Measurements from ENCODE around the gene ANGPT4.
"Not testable (repeated sequence)": the region's sequence is repeated elsewhere in the genome, so short reads cannot be mapped to it uniquely, and the experiment has no call there.

Gene ANGPT4

DNA sequence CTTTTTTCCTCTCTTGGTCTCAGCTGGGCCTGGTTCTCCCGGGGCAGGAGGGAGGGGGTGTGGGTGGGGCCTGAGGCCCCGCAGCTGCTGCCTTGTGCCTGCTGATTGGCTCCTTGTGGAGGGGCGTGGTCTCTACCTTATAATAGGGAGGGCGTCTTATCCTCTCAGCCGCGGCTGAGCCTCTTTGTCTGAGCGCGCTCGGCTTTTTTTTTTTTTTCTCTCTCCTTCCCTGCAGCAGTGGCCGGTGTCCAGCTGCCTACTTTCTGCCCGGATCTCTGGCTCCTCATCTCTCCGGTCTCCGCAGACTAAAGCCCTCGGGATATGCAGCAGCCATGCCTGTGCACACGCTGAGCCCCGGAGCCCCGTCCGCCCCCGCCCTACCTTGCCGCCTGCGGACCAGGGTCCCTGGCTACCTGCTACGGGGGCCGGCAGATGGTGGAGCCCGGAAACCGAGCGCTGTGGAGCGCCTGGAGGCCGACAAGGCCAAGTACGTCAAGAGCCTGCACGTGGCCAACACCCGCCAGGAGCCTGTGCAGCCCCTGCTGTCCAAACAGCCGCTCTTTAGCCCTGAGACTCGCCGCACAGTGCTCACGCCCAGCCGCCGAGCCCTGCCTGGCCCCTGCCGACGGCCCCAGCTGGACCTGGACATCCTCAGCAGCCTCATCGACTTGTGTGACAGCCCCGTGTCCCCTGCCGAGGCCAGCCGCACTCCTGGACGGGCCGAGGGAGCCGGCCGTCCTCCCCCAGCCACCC is 71.5 kb downstream of the ANGPT4 start:
- peak; percentile 56 to 68 for DNase-seq (ENCODE audit: low read depth in 2 of 2)

DNA sequence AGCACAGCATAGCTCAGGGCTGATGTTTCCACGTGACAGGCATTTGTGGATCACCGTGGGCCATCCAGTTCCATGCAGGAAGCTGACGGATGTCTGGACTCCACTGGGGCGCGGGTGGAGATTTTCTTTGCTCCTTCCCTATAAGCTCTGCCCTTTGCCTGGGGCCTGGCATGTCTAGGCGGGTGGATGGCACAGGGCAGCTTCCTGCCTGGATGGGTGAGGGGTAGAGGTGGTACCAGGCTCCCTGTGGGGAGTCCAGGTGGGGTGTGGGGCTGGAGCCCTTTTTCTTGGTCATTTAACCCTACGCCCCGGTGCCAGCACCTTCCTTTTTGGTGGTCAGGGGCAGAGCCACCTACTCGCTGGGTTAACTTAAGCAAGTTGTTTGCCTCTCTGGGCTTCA is 72.2 kb downstream of the ANGPT4 start:
- no peak for DNase-seq (ENCODE audit: low read depth in 2 of 2)

DNA sequence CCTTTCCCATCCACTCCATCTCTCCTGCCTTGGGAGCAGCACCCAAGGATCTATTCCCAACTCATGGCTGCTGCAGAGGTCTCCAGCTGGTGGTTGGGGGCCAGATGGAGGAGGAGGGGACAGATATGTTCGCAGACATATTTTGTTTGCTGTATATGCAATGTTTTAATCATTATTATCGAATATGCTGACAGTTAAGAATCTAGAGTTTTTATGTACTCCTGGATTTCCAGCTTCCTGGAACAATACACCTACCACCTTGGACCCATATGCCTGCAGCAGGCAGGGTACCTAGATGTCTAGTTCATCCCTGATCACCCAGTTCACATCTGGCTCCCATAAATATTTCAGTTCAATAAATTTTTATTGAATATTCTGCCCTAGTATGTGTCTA is 73.6 kb downstream of the ANGPT4 start:
- DNase-seq (ENCODE audit: low read depth in 2 of 2), result no peak

DNA sequence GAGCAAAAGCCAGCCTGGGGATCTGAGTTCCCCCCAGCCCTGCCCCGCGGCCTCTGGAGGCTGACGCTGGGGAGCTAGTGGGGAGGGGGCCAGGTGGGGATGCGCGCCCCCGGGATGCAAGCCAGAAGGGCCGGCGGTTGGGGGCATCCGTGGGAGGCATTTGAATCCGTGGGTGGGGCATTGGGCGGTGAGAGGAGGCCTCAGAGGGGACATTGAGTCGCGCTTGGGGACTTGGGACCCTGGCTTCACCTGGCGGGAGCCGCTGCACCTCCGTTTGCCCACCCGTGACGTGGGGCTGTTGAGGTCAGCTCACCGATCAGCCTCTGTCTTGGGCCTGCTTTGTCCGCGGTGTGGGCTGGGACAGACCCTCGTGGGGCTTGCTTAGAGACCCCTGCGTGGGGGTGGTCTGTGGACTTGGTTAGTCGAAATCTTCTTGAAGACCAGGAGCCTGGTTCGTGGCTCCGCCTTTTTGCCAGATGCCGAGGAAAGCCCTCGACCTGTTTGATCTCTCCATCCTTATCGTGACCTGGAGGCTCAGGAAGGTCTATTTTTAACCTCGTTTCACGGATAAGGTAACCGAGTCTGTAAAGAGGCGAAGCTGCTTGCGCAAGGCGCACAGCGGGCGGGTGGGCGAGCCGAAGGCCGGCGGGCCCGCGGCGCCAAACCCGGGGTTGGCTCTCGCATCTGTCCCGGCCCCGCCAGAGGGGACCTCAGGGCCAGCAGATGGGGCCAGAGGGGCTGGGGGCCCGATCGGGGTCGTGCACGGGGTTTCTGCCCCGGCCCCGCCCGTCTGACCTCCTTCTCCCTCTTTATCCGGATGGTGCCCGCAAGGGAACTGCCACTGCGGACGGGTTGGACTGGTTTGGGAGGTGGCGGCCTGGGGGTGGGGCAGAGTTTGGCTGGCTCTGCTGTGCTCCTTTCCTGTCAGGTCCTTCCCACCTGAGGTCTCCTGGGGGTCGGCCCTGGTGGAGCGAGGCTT is 74.3 kb downstream of the ANGPT4 start:
- DNase-seq (ENCODE audit: low read depth in 2 of 2), result no peak

DNA sequence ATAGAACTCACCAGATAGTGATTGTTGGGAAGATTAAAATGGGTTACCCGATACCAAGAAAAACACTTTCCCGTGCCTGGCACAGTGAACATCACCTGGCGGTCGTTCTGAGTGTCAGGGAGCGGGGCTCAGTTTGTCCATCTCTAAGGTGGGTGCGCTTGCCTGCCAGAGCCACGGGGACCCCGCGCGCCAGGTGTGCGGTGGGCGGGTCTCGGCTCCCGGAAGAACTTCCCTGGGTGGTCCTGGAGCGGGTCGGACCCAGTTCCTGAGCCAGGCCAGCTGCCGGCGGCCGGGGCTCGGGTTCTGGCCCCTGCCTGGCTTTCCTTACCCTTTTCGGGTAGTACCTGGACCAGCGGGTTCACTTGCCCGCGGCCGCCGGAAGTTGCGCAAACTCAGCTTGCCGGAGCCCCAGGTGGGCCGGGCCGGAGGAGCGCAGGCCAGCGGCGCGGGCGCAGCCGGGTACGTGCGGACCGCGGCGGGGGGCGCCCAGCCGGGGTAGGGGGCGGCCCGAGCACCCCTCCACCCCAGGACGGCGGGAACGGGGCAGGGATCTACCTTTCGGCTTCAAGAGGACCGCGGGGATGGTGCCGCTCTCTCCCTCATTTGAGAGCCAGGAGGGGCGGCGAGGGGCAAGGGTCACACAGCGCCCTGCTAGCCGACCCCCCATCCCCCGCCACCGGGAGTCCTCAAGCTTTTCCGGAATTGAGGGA is 75.1 kb downstream of the ANGPT4 start:
- DNase-seq (ENCODE audit: low read depth in 2 of 2), result no peak

DNA sequence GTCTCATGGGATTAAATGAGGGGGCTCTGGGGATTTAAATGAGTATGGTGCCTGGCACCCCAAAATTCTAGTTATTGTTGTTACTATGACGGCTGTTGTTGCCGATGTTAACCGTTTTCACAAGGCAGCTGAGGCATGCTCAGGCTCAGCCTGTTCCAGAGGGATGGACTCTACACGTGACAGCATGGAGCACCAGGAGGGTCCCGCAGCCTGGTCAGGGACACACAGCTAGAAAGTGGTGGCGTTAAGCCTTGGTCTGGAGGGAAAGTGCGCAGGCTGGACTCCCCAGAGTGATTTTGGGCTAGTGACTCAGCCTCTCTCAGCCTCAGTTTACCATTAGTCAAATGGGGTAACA is 75.7 kb downstream of the ANGPT4 start:
- DNase-seq (ENCODE audit: low read depth in 2 of 2), result no peak

DNA sequence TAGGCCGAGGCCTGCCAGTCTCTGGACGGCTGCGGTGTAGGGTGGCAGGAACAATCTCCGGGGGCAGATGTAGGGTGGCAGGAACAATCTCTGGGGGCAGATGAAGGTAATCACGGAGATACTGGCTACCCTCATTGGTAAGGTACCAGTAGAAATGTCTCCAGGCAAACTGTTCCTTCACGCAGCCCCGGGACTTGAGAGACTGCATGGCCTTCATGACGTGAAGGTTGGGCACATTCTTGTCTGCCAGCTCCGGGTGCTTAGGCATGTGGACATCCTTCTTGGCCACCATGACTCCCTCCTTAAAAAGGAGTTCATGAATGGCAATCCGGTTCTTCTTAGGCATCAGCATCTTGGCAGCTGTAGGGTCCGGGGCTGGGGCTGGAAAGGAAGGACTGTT is 76.5 kb downstream of the ANGPT4 start:
- DNase-seq (ENCODE audit: low read depth in 2 of 2), result no peak

DNA sequence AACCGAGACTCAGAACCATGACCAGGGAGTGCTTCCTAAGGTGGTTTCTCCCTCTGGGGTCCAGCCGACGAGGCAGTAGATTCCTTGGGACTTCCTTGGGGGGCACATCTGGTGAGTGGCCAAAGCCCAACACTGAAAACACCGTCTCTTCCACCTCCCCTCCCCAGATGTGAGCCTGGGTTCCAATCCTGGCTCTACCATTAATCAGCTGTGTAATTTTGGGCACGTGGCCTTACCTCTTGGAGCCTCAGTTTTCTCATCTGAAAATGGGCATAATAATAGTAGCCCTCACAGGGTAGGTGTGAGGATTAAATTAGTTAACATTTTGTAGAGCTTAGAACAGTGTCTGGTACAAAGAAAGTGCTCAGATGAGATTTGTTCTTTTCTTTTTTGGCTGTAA is 77.1 kb downstream of the ANGPT4 start:
- DNase-seq (ENCODE audit: low read depth in 2 of 2), result no peak

DNA sequence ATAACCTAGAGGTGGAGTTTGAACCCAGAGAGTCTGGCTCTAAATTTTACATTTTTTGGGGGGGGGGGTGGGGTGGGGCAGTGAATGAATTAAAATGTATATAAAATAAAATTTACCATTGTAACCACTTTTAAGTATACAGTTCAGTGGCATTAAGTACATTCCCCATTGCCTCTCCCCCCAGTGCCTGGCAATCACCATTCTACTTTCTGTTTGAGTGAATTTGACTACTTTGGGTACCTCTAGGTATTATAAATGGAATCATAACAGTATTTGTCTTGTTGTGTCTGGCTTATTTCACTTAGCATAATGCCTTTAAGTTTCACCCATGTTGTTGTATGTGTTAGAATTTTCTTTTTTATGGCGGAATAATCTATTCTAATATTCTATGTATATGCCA is 79.9 kb downstream of the ANGPT4 start:
- DNase-seq (ENCODE audit: low read depth in 2 of 2), result no peak

DNA sequence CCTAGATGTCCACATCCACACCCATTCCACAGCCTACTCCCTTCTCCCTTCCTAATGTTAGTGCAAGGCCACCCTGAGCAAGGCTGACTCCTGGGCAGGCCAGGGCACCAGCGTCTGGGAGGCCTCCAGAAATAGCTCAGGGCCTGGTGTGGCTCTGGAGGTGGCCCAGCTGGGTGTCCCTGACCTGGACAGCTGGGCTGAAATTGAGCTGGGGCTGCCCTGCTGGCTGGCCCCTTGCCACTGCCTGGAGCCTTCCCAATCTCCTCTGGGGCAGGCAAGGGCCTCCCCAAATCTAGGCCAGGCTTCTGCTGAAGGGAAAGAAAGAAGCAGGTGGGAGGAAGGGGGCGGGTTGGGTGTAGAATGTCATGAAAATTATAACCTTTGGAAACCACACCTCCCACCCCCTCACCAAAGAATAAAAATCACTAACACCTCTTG is 80.5 kb downstream of the ANGPT4 start:
- no peak for DNase-seq (ENCODE audit: low read depth in 2 of 2)

DNA sequence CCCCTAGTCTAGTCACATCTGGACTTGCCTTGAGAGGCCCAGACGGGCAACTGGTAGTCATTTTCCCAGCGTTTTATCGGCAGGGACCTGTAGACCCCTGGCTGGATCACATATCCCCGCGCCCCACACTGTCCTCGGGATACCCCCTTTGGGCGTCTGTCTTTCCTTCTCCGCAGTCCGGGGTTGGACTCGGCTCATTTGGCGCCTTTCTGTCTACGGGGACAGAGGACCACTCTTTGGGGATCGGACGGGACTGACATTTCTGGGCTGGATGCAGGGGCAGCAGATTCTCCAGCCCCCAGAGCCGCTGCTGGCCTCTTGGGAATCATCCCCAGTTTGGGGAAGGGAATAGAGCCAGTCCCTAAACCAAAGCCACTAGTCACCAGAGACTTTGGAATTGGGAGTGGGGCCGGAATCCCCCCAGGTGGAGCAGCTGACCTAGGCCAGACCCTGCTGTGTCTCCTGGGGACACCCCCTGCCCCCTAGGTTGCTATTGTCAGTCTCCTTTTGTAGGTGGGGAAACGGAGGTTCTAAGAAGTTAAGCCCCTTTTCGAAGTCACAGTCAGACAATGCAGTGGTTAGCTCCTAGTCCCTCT is 81.9 kb downstream of the ANGPT4 start:
- no peak for DNase-seq (ENCODE audit: low read depth in 2 of 2)

DNA sequence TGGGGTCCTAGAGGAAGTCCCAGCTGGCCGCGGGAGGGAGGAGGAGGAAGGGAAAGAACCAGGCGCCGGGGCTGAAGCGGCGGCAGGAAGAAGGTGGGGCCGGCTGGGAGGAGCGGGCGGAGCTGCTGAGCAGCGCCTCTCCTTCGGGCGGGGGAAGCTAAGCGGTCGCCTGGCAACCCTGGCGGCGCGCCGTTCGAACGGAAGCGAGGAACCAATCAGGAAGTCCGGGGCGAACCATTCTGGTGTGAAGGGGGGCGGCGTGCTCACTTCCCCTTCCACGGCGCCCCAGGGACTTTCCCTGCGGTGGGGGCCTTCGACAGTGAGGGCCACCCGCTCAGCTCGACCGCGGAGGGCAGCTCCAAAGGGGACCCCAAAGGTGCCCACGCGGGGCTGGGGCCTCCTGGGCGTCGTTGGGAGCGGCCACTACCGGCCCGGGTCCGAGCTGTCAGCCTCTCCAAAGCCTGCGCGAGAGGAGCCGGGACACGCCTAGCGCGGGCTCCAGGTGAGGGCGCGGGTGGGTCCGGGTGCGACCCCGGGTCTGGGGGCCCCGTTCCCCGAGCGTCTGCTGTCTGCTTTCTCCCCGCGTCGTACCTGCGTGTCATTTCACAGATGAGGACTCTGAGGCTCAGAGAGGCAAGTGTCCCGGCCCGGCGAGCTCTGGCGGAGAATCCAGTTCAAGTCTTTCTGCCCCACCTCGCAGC is 82.5 kb downstream of the ANGPT4 start, which contains the start of gene FAM110A:
Gene FAM110A (plus strand): TSS at position 266 of the 701 bp plus-strand sequence. CDS start 11,090 bp downstream, outside the sequence.
- peak; percentile 76 to 78 for DNase-seq (ENCODE audit: low read depth in 2 of 2)

DNA sequence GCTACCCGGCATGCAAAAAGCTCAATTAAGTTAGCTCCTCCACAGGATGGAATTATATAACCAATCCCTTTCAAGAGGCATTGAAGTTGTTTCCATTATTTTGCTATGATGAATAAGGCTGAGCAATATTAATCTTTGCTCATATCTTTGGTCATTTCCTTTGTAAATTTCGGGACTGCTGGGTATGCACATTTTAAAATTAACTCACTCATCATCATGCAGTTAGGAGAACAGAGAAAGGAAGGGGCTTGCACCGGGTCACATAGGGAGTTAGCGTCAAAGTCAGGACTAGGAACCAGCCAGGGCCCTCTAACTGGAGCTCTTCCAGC is 83.0 kb downstream of the ANGPT4 start:
- no peak for DNase-seq (ENCODE audit: low read depth in 2 of 2)

DNA sequence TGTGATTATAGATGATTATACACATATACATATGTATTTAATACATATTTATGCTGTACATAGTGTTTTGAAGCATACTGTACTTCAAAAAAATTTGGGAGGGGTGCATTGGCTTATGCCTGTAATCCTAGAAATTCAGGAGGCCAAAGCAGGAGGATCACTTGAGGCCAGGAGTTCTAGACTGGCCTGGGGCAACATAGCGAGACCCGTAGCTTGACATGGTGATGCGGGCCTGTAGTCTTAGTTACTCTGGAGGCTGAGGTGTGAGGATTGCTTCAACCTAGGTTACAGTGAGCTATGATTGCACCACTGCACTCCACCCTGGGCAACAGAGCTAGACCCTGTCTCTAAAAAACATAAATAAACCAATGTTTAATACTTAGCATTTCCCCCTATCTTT is 84.2 kb downstream of the ANGPT4 start:
- no peak for DNase-seq (ENCODE audit: low read depth in 2 of 2)

DNA sequence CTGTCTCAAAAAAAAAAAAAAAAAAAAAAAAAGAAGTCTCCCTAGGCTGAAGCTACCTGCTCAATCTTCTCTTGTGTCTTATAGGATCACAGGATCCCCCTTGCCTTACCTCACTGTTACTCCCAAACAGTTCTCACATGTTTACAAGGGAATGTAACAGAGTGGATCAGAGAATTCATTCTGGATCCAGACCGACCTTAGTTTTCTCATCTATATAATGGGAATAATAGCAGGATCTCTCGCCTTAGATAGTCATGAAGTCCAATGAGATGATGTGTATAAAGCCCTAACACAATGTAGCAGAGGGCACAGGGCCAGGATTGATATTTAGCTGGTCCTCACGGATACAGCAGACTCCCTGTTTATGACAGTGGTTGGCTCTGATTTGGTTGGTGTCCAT is 84.9 kb downstream of the ANGPT4 start:
- no peak for DNase-seq (ENCODE audit: low read depth in 2 of 2)

DNA sequence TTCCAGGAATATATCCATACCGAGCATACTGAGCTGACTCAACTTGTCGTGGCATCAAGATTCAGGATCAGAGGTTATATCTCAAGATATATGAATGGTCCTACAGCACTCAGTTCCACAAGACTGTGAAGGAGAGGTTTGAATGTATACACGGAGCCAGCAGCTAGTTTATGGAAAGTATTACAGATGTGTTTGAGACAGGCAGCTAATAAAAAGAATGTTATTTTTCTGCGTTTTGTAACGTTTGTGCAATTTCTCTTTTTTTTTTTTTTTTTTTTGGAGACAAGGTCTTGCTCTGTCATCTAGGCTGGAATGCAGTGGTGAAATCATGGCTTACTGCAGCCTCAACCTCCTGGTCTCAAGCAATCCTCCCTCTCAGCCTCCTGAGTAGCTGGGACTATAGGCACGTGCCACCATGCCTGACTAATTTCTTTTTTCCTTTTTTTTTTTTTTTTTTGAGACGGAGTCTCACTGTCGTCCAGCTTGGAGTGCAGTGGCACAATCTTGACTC is 86.1 kb downstream of the ANGPT4 start:
- peak in 1 of 2 experiments; percentile 25 for DNase-seq (ENCODE audit: low read depth in 2 of 2)

DNA sequence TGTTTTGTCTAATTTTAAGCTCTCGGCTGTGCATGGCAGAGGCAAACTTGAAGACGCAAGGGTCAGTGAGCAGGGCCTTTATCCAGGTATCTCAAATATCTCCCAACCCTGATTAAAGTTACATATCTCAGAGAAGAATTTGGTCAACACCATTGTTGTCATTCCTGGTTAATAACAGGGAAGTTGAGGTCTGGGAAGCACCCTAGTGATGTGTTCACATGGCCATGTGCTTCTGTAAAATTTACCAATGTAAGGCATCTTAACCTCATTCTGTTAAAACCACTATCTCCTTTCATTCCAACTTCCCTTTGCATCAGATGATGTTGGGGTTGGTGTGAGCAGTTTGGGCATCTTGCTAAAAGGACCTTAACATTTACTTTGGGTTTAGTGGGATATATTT is 86.6 kb downstream of the ANGPT4 start:
- DNase-seq (ENCODE audit: low read depth in 2 of 2), result no peak

DNA sequence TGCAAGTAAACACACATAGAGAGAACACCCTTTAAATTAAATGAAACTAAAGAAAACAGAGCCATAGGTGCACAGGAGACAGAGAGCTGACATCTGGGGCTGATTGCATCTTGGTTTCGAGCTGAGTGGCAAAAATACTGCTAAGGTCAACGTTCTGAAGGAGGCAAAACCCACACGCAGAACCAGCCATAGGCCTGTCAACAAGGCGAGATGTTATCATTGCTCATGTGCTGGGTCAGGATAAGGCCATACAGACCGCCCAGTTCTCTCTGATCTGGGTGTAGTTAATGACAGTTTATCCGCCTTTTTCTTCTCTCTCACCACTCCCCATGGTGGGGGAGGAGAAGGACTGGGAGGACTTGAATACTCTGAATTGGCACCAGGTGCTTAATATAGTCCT is 87.1 kb downstream of the ANGPT4 start:
- DNase-seq (ENCODE audit: low read depth in 2 of 2), result no peak

DNA sequence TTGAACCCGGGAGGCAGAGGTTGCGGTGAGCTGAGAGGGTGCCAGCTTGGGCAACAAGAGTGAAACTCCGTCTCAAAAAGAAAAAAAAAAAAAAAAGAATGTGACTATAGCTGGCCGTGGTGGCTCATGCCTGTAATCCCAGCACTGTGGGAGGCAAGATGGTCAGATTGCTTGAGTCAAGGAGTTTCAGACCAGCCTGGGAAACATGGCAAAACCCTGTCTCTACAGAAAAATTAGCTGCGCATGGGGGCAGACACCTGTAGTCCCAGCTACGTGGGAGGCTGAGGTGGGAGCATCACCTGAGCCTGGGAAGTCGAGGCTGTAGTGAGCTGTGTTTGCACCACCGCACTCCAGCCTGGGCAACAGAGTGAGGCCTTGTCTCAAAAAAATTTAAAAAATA is 88.2 kb downstream of the ANGPT4 start:
- DNase-seq (ENCODE audit: low read depth in 2 of 2), result not testable (repeated sequence)

DNA sequence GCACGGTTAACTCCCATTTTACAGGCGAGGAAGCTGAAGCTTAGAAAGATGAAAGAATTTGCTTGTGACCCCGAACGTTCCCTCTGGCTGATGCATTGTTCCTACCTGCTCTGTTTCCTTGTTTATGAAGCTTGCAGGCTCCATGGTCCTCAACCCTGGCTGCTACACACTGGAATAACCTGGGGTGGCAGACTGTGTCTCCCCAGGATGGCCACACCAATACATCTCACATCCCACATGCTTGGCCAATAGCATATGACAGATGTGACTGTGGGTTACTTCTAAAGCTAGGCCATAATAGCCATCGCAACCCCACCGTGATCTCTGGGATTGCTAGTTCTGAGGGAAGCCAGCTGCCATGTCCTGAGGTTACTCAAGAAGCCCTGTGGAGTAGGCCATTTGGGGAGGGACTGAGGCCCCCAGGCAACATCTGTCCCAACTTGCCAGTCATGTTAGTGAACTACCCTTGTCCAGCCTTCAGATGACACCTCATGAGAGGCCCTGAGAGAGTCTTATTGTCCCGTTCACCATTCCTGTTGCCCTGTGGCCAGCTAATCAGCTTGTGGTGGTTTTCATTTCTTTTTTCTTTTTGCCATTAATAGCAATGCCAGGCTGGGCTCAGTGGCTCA is 89.3 kb downstream of the ANGPT4 start:
- DNase-seq (ENCODE audit: low read depth in 2 of 2), result no peak

Measured in fibroblast of skin of left biceps (primary cell).